Gastrocnemius medialis (tissue), 4 donors: Measurements from ENCODE around the gene CYTL1.

Source experiments
- POLR2A ChIP-seq, 2 donors: fragments of 450-650 bp; IDR thresholded peaks; one replicate each; pipeline ENCODE4 v1.6.1; 2017; ENCODE audit warnings: antibody characterized with exemption in 2 of 2, mild to moderate bottlenecking in 2 of 2, moderate library complexity in 2 of 2
- TF ChIP-seq, protein P1 (sequence below), 5 experiments: fragments of 450-650 bp in 3 of 5; fragments of 200-600 bp in 2 of 5; sonication (generic) in 2 of 5; IDR thresholded peaks in 4 of 5; conservative IDR thresholded peaks in 1 of 5; 1 replicate in 4 of 5; 2 replicates in 1 of 5; pipeline ENCODE4 v1.5.1; 2016 to 2019; ENCODE audit warnings: antibody characterized with exemption in 5 of 5, mild to moderate bottlenecking in 3 of 5, moderate library complexity in 3 of 5

GRCh38 chr4:5032813-5033212 is 13.6 kb upstream of the CYTL1 start:
- TF ChIP-seq POLR2A (IDR thresholded peaks at IDR 0.05), result no peak
- TF ChIP-seq, protein P1, sequence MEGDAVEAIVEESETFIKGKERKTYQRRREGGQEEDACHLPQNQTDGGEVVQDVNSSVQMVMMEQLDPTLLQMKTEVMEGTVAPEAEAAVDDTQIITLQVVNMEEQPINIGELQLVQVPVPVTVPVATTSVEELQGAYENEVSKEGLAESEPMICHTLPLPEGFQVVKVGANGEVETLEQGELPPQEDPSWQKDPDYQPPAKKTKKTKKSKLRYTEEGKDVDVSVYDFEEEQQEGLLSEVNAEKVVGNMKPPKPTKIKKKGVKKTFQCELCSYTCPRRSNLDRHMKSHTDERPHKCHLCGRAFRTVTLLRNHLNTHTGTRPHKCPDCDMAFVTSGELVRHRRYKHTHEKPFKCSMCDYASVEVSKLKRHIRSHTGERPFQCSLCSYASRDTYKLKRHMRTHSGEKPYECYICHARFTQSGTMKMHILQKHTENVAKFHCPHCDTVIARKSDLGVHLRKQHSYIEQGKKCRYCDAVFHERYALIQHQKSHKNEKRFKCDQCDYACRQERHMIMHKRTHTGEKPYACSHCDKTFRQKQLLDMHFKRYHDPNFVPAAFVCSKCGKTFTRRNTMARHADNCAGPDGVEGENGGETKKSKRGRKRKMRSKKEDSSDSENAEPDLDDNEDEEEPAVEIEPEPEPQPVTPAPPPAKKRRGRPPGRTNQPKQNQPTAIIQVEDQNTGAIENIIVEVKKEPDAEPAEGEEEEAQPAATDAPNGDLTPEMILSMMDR (IDR thresholded peaks at IDR 0.05 in 4 of 5, conservative IDR thresholded peaks at IDR 0.05 in 1 of 5), result no peak
